BE2C (cell line): Measurements from ENCODE around the gene PRPF6.

Experiments
- DNase-seq: peaks from one replicate; pipeline ENCODE4 v3.0.0-alpha.2; 2020
- H3K27me3 ChIP-seq: fragments of 250-450 bp; sonication (Bioruptor Pico); 2 replicates; pipeline ENCODE4 v1.5.1; 2020; ENCODE audit warnings: mild to moderate bottlenecking
- H3K36me3 ChIP-seq: fragments of 250-450 bp; sonication (Bioruptor Pico); 2 replicates; pipeline ENCODE4 v1.5.1; 2020; ENCODE audit warnings: mild to moderate bottlenecking
- H3K4me1 ChIP-seq: fragments of 250-450 bp; sonication (Bioruptor Pico); 2 replicates; pipeline ENCODE4 v1.5.1; 2020
- H3K4me3 ChIP-seq: 2 replicates; pipeline ENCODE4 v1.5.1; 2011; ENCODE audit warnings: low read depth, low read length
- H3K9me3 ChIP-seq: fragments of 250-450 bp; sonication (Bioruptor Pico); 2 replicates; pipeline ENCODE4 v1.5.1; 2020
- TF ChIP-seq, protein P1 (sequence below): IDR thresholded peaks from 2 replicates; pipeline ENCODE4 v1.5.1; 2012; ENCODE audit warnings: mild to moderate bottlenecking, low read depth, low read length

The PRPF6 gene

DNA sequence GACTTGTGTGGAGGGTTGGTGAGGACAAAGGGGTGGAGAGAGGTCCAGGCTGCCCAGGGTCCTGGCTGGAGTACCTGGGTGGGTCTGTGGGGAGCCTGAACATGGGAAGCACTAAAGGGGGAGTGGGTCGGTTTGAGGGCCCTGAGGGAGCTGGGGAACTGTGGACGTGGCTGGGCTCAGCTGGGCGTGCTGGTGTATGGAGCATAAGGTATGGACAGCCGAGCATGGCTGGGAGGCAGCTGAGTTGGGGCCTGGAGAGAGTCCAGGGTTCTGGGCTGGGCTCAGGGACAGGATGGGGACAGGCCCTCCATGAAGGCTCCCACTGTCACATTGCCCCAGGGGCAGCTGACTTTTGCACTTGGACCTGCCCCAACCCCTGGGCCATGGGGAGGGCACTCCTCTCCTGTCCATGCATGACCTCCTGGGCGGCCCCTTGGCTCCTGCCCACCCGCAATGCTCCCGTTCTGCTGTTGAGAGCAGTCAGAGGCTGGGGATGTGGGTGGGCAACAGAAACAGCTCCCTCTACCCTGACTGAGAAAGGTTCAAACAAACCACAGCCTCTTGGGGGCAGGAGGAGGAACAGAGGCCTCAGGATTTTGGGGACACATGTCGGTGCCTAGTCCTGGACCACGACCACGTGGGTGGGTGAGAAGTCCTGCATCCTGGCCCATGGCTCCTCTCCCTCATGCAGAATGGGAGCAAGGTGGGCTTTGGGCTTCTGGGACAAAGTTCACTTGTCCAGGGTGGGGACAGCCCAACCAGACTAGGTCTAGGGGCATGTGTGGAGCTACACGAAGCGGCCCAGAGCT is 59.5 kb downstream of the PRPF6 start:
- H3K27me3 ChIP-seq, result peaks cover 6% of the 10 kb centered on the region; the same call in 1 of the 2 replicates
- TF ChIP-seq, protein P1, sequence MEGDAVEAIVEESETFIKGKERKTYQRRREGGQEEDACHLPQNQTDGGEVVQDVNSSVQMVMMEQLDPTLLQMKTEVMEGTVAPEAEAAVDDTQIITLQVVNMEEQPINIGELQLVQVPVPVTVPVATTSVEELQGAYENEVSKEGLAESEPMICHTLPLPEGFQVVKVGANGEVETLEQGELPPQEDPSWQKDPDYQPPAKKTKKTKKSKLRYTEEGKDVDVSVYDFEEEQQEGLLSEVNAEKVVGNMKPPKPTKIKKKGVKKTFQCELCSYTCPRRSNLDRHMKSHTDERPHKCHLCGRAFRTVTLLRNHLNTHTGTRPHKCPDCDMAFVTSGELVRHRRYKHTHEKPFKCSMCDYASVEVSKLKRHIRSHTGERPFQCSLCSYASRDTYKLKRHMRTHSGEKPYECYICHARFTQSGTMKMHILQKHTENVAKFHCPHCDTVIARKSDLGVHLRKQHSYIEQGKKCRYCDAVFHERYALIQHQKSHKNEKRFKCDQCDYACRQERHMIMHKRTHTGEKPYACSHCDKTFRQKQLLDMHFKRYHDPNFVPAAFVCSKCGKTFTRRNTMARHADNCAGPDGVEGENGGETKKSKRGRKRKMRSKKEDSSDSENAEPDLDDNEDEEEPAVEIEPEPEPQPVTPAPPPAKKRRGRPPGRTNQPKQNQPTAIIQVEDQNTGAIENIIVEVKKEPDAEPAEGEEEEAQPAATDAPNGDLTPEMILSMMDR, result no peak
- H3K36me3 ChIP-seq, result peaks cover 2% of the 10 kb centered on the region; the same call in 1 of the 2 replicates
- H3K4me3 ChIP-seq, result no peak overlapping the region
- H3K4me1 ChIP-seq, result peaks cover 43% of the 10 kb centered on the region
- no peaks in the 10 kb centered on the region for H3K9me3 ChIP-seq
- DNase-seq, result no peak

DNA sequence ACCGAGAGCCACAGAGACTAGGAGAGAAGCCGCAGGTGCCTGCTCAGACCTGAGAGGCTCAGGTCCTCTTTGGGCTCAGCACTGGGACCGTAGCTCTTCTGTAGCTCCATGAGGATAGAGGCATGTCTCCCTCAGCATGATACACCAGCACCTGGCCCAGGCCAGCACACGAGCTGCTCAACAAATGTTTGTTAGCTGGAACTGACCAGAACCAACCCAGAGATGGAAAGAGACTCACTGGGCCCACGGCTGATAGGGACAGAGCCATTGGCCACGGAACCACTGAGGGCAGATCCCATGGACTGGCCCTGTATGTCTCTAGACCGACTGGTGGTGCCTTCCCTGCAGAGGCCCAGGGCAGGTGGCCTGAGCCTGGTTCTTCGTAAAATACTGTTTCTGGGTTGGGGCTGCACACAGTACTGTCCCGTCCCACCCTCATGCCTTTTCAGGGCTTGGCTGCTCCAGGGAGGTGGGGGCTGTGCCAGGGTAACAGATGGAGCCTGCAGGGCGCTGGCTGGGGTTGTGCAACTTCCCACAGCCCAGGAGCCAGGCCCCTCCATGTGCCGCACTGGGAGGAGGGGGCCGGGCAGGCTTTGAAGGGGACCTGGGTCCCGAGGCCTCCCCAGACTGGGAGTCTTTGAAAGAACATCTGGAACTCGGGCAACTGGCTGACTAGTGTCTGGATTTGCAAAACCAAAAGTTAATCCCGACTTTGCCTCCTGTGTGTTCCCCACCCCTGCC is 60.3 kb downstream of the PRPF6 start:
- Histone ChIP-seq H3K9me3 (no peaks in the 10 kb centered on the region), H3K36me3 (no peaks in the 10 kb centered on the region), H3K4me3 (no peak overlapping the region), H3K4me1 (peaks cover 41% of the 10 kb centered on the region), H3K27me3 (peaks cover 6% of the 10 kb centered on the region; the same call in 1 of the 2 replicates)
- DNase-seq, result no peak
- TF ChIP-seq, protein P1, result no peak

DNA sequence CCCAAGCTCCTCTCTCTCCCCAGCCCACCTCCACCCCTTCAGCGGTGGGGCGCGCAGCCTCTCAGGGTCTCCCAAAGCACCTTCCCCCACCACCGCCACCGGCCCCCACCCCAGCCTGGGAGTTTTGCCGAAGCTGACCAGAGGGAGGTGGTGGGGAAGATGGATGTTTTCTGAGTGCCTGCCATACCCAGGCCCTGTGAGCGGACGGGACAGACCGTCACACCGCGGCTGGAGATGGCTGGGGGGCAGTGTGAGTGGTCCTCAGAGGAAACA is 60.8 kb downstream of the PRPF6 start:
- peaks cover 6% of the 10 kb centered on the region; the same call in 1 of the 2 replicates for H3K27me3 ChIP-seq

DNA sequence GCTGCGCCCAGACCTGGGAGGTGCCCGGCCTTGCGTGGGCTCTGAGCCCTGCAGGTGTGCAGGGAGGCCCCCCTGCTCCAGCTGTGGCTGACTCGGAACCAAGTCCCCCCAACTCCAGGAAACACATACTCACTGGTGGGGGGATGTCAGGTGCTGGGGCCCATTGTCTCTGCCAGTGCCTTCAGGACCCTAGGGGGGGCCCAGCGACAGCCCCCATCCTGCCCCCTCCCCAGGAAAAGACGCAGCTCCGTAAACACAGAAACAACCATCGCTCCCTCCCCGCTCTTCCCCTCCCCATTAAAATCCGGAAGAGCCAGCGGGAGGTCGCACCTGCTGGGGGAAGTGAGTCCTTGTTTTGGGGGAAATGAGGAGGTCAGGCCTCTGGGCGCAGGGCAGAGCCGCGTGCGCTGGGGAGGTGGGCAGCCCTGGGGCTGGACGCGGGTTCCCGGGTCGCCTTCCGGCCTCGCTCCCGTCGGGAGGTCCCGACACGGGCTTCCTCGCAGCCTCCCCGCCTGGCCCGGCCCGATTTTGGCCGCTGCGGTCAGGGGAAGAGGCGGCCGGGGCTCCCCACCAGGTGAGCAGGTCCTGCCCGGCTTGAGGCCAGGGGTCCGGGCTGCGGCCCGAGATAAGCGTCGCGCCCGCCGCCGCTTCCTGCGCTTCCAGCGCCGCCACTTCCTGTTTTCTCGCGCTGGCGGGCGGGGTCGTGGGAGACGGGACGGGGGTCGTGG is 61.3 kb downstream of the PRPF6 start:
- TF ChIP-seq, protein P1, result no peak
- Histone ChIP-seq H3K4me1 (peaks cover 31% of the 10 kb centered on the region), H3K4me3 (peak overlapping the region; percentile 44), H3K36me3 (no peaks in the 10 kb centered on the region), H3K27me3 (peaks cover 6% of the 10 kb centered on the region; the same call in 1 of the 2 replicates), H3K9me3 (no peaks in the 10 kb centered on the region)
- no peak for DNase-seq

More for the DNA sequence above, 60.8 kb downstream of the PRPF6 start:
- no peak for DNase-seq
- H3K4me3 ChIP-seq, result no peak overlapping the region
- H3K4me1 ChIP-seq, result peaks cover 36% of the 10 kb centered on the region
- TF ChIP-seq, protein P1, result no peak
- no peaks in the 10 kb centered on the region for H3K36me3 ChIP-seq
- H3K9me3 ChIP-seq, result no peaks in the 10 kb centered on the region

DNA sequence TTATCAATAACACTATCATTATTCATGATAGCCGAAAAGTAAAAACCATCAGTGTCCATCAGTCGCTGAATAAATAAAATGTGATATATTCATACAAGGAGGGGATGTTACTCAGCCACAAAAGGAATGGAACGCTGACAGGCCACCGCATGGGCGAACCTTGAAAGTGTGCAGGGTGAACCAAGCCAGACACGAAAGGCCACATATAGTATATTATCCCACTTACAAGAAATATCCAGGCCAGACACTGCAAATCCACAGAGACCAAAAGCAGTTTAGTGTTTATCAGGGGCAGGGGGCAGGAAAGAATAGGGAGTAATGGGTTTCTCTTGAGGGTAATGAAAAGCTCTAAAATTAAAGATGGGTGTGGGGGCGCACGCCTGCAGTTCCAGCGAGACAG is 62.8 kb downstream of the PRPF6 start:
- Histone ChIP-seq H3K27me3 (peaks cover 16% of the 10 kb centered on the region), H3K36me3 (no peaks in the 10 kb centered on the region), H3K4me1 (peaks cover 25% of the 10 kb centered on the region), H3K9me3 (no peaks in the 10 kb centered on the region), H3K4me3 (no peak overlapping the region)
- TF ChIP-seq, protein P1, result no peak
- DNase-seq, result no peak
